Stimulated activated CD4-positive, alpha-beta T cell treated with anti-CD3 and anti-CD28 coated beads, TNF-alpha, amount 100 ng/mL, for 1 hour (primary cell): Measurements from ENCODE around the gene ARFRP1.
"Not testable (repeated sequence)": the region's sequence is repeated elsewhere in the genome, so short reads cannot be mapped to it uniquely, and the experiment has no call there.

Experiments used
- DNase-seq, 3 donors: peaks; one replicate each; pipeline ENCODE4 v3.0.0-alpha.2; 2020; ENCODE audit warnings: low read depth in 3 of 3, low spot score in 1 of 3

ARFRP1 gene

GRCh38 chr20:63678667-63679465 is 28.9 kb downstream of the ARFRP1 start:
- DNase-seq, result no peak

- DNase-seq, result no peak
Observed at GRCh38 chr20:63678071-63678470, 29.7 kb downstream of the ARFRP1 start.

DNA sequence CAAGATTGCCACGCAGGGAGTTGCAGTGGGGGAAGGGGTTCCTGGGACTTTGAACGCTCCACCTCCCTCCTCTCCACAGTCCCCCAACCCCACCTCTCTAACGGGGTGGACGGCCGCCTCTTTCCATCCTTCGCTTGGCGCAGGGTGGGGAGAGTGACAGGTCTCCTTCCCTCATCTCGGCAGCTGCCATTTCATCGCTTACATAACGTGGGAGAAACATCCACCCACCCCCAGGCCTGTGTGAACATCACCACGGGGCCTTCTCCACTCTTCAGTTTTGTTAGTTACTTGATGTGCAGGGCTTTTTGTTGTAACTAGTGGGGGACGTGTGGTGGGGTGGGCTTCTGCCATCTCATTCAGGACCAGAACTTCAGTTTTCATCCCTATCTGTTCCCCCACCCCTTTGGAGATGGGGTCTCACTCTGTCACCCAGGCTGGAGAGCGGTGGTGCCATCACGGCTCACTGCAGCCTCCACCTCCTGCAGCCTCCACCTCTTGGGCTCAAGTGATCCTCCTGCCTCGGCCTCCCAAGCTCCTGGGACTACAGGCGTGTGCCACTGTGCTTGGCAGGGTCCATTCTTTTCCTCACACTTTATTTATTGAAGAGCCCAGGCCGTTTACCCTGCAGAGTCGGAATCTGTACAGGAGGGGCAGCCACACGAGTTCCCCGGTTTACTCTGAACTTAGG is 32.0 kb downstream of the ARFRP1 start:
- DNase-seq, result no peak

DNA sequence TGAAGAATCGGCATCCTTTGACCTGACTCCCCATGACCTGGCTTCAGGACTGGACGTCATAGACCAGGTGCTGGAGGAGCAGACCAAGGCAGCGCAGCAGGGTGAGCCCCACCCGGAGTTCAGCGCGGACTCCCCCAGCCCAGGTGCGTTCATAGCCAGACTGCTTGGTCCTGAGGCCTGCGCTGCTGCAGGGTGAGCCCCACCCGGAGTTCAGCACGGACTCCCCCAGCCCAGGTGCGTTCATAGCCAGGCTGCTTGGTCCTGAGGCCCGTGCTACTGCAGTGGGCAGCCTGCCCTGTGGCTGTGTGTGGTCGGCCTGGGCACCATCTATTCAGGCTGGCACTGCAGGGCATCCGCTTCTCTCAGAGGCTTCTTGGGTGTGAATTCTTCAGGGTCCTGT is 33.8 kb downstream of the ARFRP1 start:
- no peak for DNase-seq

DNA sequence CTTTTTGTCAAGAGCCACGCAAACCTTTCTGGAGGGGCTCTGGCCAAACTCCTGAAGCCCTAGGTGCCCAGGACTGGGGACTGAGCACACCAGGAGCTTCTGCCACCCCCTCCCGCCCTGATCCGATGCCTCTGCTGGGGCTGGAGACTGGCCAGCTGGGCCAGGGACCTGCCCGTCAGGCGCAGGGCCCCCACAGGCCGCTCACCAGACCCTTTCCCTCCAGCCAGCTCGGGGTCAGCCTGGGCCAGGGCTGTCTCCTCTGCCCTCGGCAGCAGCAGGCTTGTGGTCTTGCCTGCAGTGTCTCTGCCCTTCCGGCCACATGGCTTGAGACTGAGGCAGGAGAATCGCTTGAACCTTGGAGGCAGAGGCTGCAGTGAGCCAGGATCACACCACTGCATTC is 35.1 kb downstream of the ARFRP1 start:
- no peak for DNase-seq

DNA sequence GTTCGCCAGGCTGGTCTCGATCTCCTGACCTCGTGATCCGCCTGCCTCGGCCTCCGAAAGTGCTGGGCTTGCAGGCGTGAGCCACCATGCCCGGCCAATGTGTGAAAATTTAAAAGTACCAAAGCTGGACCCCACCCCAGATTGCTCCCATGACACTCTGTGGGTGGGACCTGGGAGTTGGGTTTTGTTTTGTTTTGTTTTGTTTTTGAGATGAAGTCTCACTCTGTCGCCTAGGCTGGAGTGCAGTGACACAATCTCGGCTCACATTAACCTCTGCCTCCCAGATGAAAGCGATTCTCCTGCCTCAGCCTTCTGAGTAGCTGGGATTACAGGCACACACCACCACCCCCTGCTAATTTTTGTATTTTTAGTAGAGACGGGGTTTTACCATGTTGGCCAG is 36.1 kb downstream of the ARFRP1 start:
- DNase-seq, result not testable (repeated sequence)

GRCh38 chr20:63668351-63668750 is 39.4 kb downstream of the ARFRP1 start:
- DNase-seq, result no peak

GRCh38 chr20:63667858-63668257 is 39.9 kb downstream of the ARFRP1 start:
- no peak for DNase-seq

GRCh38 chr20:63665708-63666107 is 42.1 kb downstream of the ARFRP1 start:
- no peak for DNase-seq

GRCh38 chr20:63664861-63665594 is 42.7 kb downstream of the ARFRP1 start:
- DNase-seq, result no peak

DNA sequence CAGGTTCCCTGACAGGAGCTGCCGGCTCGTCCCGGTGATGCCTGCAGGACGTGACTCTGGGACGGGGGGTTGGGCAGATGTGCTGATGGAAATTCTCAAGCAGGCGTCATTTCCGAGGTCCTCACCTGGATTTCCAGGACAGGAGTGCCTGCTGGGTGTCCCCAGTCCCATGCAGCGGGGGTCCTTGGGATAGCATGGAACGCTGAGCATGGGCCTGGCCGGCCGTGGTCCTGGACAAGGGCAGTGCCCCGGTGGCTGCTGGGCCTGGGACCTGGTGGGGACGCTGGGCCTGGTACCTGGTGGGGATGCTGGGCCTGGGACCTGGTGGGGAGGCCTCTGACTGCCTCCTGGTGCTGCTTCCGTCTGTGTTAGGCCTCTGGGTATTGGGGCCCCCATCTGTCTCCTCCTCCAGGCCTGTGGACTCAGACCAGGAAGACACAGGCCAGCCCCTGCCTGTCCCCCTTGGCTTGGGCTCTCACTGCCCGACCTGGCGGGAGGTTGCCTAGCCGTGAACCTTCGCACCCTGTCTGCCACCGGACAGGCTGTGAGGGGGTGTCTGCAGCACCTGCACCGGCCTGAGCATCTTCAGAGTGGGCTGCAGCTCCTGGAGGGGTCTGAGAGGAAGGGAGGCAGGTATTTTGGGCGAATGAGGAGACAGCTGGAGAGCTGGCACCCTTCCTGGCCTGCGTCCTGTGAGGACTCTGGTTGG is 43.5 kb downstream of the ARFRP1 start:
- no peak for DNase-seq

DNA sequence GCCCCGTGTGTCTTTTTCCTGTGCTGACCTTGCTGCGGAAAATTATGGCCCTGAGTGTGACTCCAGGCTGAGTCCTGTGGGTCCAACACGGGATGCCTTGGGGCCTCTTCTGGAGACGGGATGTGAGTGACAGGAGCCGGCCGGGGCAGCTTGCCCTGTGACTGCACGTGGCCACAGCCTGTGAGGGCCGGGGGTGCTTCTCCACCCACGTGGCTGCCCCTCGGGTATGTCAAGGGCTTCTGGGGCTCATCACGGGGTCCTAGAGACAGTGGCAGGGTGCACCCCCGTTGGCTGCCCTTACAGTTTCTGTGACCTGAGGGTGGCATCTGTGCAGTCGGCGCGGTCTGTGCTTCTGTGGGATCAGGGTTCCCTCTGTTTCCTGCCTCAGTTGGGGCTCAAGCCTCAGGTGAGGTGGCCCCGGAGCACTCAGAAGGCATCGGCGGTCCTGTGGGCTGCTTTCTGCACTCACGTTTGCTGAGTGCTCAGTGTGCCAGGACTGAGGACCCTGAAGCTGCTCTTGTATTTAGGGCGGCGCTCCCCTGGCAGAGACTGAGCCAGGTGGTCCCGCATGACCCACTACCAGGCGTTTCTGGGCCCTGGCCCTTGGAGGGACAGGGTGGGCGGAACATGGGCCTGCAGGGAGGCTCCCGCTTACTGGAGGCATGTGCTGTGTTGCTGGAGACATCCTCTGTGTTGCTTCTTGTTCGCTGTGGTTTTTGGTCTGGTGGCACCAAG is 44.3 kb downstream of the ARFRP1 start:
- DNase-seq, result no peak

DNA sequence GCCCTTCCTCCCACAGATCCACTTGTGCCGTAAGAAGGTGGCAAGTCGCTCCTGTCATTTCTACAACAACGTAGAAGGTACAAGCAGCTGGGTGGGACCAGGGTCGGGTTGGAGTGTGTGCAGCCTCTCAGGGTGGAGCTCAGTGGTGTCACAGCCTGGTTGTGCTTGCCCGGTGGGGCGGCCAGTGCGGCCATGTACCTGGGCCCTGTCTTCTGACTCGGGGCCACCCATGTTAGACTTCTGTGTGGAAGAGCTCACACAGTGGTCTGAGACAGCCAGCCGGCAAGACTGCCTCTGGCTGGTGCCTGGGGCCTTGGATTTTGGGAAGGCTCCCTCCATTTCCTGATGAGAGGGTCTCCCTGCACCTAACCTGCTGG is 45.0 kb downstream of the ARFRP1 start:
- no peak for DNase-seq

DNA sequence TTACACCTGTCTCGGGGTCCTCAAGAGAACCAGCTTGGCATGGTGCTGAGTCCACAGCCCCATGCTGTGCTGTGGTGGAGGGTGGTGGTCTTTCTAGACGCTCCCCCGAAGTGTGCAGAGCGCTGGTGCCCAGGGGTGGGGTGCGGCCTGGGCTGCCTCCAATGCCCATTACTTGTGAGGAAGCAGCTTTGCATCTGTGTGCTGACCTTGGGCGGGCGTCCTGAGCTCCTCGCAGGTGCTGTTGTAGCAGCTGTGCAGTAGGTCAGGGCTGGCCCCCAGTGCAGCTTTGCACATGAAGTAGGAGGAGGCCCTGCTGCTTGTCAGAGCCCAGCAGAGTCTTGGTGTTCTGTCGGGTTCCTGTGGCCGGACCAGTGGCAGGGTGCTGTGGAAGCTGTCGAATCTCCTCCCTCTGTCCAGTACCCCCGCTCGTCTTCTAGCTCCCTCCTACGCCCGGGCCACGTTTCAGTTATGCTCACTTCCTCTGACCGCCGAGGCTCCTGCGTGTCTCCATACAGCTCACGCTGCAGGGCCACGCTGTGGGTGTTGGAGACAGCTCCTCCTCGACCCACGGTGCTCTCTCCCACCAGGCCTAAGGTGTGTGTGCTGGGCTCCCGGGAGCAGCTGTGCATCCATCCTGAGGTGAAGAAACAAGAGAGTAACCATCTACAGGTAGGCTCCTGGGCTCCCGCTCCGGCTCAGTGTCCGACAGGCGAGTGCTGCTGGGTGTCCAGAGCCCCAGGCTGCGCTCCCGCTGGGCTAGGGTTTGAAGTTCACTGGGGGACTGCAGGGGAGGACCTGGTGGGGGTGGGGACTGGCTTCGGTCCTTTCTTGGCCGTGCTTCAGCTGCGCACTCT is 45.6 kb downstream of the ARFRP1 start:
- no peak for DNase-seq

DNA sequence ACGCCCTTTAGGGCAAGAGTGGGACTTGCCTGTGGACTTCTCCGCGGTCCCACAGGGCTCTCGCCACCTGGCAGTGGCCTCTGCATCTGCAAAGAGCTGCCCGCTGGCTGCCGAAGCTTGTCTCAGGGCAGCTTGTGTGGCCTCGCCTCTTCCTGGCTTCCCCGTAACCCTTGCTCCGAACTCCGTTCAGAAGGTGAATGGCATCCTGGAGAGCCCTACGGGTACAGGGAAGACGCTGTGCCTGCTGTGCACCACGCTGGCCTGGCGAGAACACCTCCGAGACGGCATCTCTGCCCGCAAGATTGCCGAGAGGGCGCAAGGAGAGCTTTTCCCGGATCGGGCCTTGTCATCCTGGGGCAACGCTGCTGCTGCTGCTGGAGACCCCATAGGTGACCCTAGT is 46.7 kb downstream of the ARFRP1 start:
- DNase-seq, result no peak

- DNase-seq, result no peak
Observed at GRCh38 chr20:63660622-63661021, 47.2 kb downstream of the ARFRP1 start.

- not testable (repeated sequence) for DNase-seq
Observed at GRCh38 chr20:63660174-63660573, 47.6 kb downstream of the ARFRP1 start.

DNA sequence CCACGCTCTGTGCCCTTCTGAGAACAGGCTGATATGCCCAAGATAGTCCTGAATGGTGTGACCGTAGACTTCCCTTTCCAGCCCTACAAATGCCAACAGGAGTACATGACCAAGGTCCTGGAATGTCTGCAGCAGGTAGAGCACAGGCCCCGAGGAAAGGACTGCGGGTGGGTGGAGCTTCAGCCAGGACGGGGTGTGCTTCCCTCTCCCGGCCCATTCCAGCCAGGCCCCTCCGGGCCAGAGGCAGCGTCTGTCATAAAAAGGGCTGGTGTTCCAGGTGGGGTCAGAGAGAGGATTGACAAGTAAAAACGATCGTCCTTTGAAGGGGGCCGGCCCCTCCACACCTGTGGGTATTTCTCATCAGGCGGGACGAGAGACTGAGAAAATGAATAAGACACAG is 48.4 kb downstream of the ARFRP1 start:
- DNase-seq, result no peak

- DNase-seq, result no peak
Observed at GRCh38 chr20:63658749-63659187, 49.0 kb downstream of the ARFRP1 start.
